Measurements from ENCODE around the gene NEU4. TPM values are rescaled to one million over a fixed set of nuclear protein-coding genes. Genes with fewer than 3 reads are reported as not detected.
A peak's percentile ranks its signal among the peaks of the same experiment; 100 is the strongest.

NEU4 gene
- total RNA-seq, 2 experiments from 2014 or later = 0.37 TPM; not detected in 1

GRCh38 chr2:241860184-241861078, 51.4 kb downstream of the NEU4 start:
- peaks cover 6% of the 10 kb centered on the region for H3K36me3 Mint-ChIP-seq (ENCODE audit: low read depth)
- DNase-seq = no peak
- H3K4me3 Mint-ChIP-seq = no peak overlapping the region
- H3K4me1 Mint-ChIP-seq = peaks cover 58% of the 10 kb centered on the region
- H3K27me3 Mint-ChIP-seq = peaks cover 14% of the 10 kb centered on the region
- ChIA-PET CTCF (interaction anchor here (0.8 to 1.7 kb wide), 6 partner anchors 14 to 129 kb away, joined by 3 to 10 read pairs (median 4); no protein-coding TSS in a partner anchor), POLR2A (interaction anchor here (0.5 kb wide), 1 partner anchor 154 kb away, joined by 4 read pairs; no protein-coding TSS in a partner anchor)
- H3K27ac Mint-ChIP-seq = peak overlapping the region; percentile 90
- H3K9me3 Mint-ChIP-seq = peaks cover 12% of the 10 kb centered on the region

- POLR2A ChIA-PET = no interaction called here
- no peak for DNase-seq
- Mint-ChIP-seq H3K27ac (peak overlapping the region; percentile 21), H3K4me3 (no peak overlapping the region), H3K36me3 (ENCODE audit: low read depth) (peaks cover 6% of the 10 kb centered on the region), H3K9me3 (peaks cover 12% of the 10 kb centered on the region), H3K27me3 (peaks cover 19% of the 10 kb centered on the region), H3K4me1 (peaks cover 63% of the 10 kb centered on the region)
- CTCF ChIA-PET = no interaction called here
These were observed 52.3 kb downstream of the NEU4 start for GRCh38 chr2:241861264-241861663.

- no peak overlapping the region for H3K4me3 Mint-ChIP-seq
- POLR2A ChIA-PET = no interaction called here
- DNase-seq = no peak
- H3K9me3 Mint-ChIP-seq = peaks cover 12% of the 10 kb centered on the region
- peaks cover 21% of the 10 kb centered on the region for H3K27me3 Mint-ChIP-seq
- peaks cover 63% of the 10 kb centered on the region for H3K4me1 Mint-ChIP-seq
- H3K36me3 Mint-ChIP-seq (ENCODE audit: low read depth) = peaks cover 6% of the 10 kb centered on the region
- H3K27ac Mint-ChIP-seq = no peak overlapping the region
- CTCF ChIA-PET = interaction anchor here (1.0 kb wide), 1 partner anchor 17 kb away, joined by 4 read pairs; no protein-coding TSS in a partner anchor
These were observed 53.1 kb downstream of the NEU4 start for GRCh38 chr2:241862093-241862492.

GRCh38 chr2:241862775-241863535, 54.0 kb downstream of the NEU4 start:
- H3K4me1 Mint-ChIP-seq = peaks cover 69% of the 10 kb centered on the region
- DNase-seq = no peak
- H3K27me3 Mint-ChIP-seq = peaks cover 21% of the 10 kb centered on the region
- ChIA-PET POLR2A (no interaction called here), CTCF (interaction anchor here (1.0 kb wide), 1 partner anchor 18 kb away, joined by 4 read pairs; no protein-coding TSS in a partner anchor)
- H3K36me3 Mint-ChIP-seq (ENCODE audit: low read depth) = peaks cover 6% of the 10 kb centered on the region
- H3K27ac Mint-ChIP-seq = peak overlapping the region; percentile 51
- peak overlapping the region; percentile 23 for H3K4me3 Mint-ChIP-seq
- H3K9me3 Mint-ChIP-seq = peaks cover 12% of the 10 kb centered on the region

GRCh38 chr2:241863536-241863954, 54.6 kb downstream of the NEU4 start:
- peaks cover 71% of the 10 kb centered on the region for H3K4me1 Mint-ChIP-seq
- CTCF ChIA-PET = no interaction called here
- peaks cover 6% of the 10 kb centered on the region for H3K36me3 Mint-ChIP-seq (ENCODE audit: low read depth)
- DNase-seq = peak; percentile 53
- POLR2A ChIA-PET = no interaction called here
- H3K4me3 Mint-ChIP-seq = peak overlapping the region; percentile 23
- peak overlapping the region; percentile 51 for H3K27ac Mint-ChIP-seq
- H3K27me3 Mint-ChIP-seq = peaks cover 21% of the 10 kb centered on the region
- peaks cover 12% of the 10 kb centered on the region for H3K9me3 Mint-ChIP-seq

- peaks cover 24% of the 10 kb centered on the region for H3K27me3 Mint-ChIP-seq
- peaks cover 6% of the 10 kb centered on the region for H3K36me3 Mint-ChIP-seq (ENCODE audit: low read depth)
- peak overlapping the region; percentile 77 for H3K27ac Mint-ChIP-seq
- peaks cover 12% of the 10 kb centered on the region for H3K9me3 Mint-ChIP-seq
- CTCF ChIA-PET = no interaction called here
- H3K4me1 Mint-ChIP-seq = peaks cover 75% of the 10 kb centered on the region
- peak overlapping the region; percentile 30 for H3K4me3 Mint-ChIP-seq
- POLR2A ChIA-PET = no interaction called here
- no peak for DNase-seq
These were observed 55.3 kb downstream of the NEU4 start for GRCh38 chr2:241864168-241864849.

GRCh38 chr2:241864850-241865213, 55.8 kb downstream of the NEU4 start:
- H3K27ac Mint-ChIP-seq = peak overlapping the region; percentile 77
- DNase-seq = no peak
- H3K4me1 Mint-ChIP-seq = peaks cover 73% of the 10 kb centered on the region
- peak overlapping the region; percentile 25 for H3K4me3 Mint-ChIP-seq
- CTCF ChIA-PET = no interaction called here
- peaks cover 12% of the 10 kb centered on the region for H3K9me3 Mint-ChIP-seq
- POLR2A ChIA-PET = no interaction called here
- peaks cover 6% of the 10 kb centered on the region for H3K36me3 Mint-ChIP-seq (ENCODE audit: low read depth)
- H3K27me3 Mint-ChIP-seq = peaks cover 25% of the 10 kb centered on the region

GRCh38 chr2:241865416-241865956, 56.5 kb downstream of the NEU4 start:
- Mint-ChIP-seq H3K27me3 (peaks cover 25% of the 10 kb centered on the region), H3K27ac (peak overlapping the region; percentile 47)

GRCh38 chr2:241865957-241866789, 57.2 kb downstream of the NEU4 start:
- peaks cover 66% of the 10 kb centered on the region for H3K4me1 Mint-ChIP-seq
- peak; percentile 28 for DNase-seq
- H3K4me3 Mint-ChIP-seq = no peak overlapping the region
- H3K27me3 Mint-ChIP-seq = peaks cover 28% of the 10 kb centered on the region
- CTCF ChIA-PET = interaction anchor here (0.7 to 1.3 kb wide), 5 partner anchors 12 to 164 kb away, joined by 3 read pairs; partner anchors contain the start of gene ING5
- POLR2A ChIA-PET = interaction anchor here (0.6 kb wide), 1 partner anchor 165 kb away, joined by 3 read pairs; no protein-coding TSS in a partner anchor
- peak overlapping the region; percentile 41 for H3K27ac Mint-ChIP-seq
- peaks cover 6% of the 10 kb centered on the region for H3K36me3 Mint-ChIP-seq (ENCODE audit: low read depth)
- H3K9me3 Mint-ChIP-seq = peaks cover 12% of the 10 kb centered on the region

More at GRCh38 chr2:241865416-241865956, 56.5 kb downstream of the NEU4 start:
- CTCF ChIA-PET = no interaction called here
- DNase-seq = no peak
- H3K4me1 Mint-ChIP-seq = peaks cover 66% of the 10 kb centered on the region
- POLR2A ChIA-PET = no interaction called here
- peaks cover 6% of the 10 kb centered on the region for H3K36me3 Mint-ChIP-seq (ENCODE audit: low read depth)
- H3K4me3 Mint-ChIP-seq = peak overlapping the region; percentile 38
- H3K9me3 Mint-ChIP-seq = peaks cover 12% of the 10 kb centered on the region
